DND-41 (cell line): ENCODE data around the gene PARVB.

Source experiments
- ATAC-seq: fragments of 200-7000 bp; cut with Tn5 transposase; 3 replicates; pipeline ENCODE4 v1.9.1; 2021; ENCODE audit warnings: low read depth; ENCODE audit not compliant: insufficient read depth
- DNase-seq: peaks from one replicate; pipeline ENCODE4 v3.0.0-alpha.2; 2020
- H2AFZ ChIP-seq: 2 replicates; pipeline ENCODE4 v1.6.0; 2012; ENCODE audit warnings: low read depth, low read length
- H3K27ac ChIP-seq: 2 replicates; pipeline ENCODE4 v1.5.1; 2012; ENCODE audit warnings: low read length, inconsistent platforms
- H3K27me3 ChIP-seq: fragments of 200-600 bp; sonication (generic); 2 replicates; pipeline ENCODE4 v1.6.0; 2012; ENCODE audit warnings: low read length, mild to moderate bottlenecking, inconsistent platforms; ENCODE audit not compliant: insufficient read depth, poor library complexity
- H3K36me3 ChIP-seq: 2 replicates; pipeline ENCODE4 v1.5.1; 2012; ENCODE audit warnings: low read length, inconsistent platforms; ENCODE audit not compliant: insufficient read depth
- H3K4me1 ChIP-seq: 2 replicates; pipeline ENCODE4 v1.5.1; 2012; ENCODE audit warnings: mild to moderate bottlenecking, low read length; ENCODE audit not compliant: insufficient read depth
- H3K4me2 ChIP-seq: 2 replicates; pipeline ENCODE4 v1.6.0; 2012; ENCODE audit warnings: mild to moderate bottlenecking, moderate library complexity, low read length, inconsistent platforms; ENCODE audit not compliant: insufficient read depth
- H3K4me3 ChIP-seq, 2 experiments: fragments of 200-600 bp in 1 of 2; shearing (Covaris generic) in 1 of 2; 2 replicates each; pipeline ENCODE4 v1.5.1; 2012 to 2016; ENCODE audit warnings: inconsistent platforms in 2 of 2, low read length in 2 of 2, mild to moderate bottlenecking in 2 of 2, low read depth in 1 of 2, moderate library complexity in 1 of 2
- H3K79me2 ChIP-seq: 2 replicates; pipeline ENCODE4 v1.6.0; 2012; ENCODE audit warnings: low read length, inconsistent platforms; ENCODE audit not compliant: insufficient read depth
- H3K9ac ChIP-seq: 2 replicates; pipeline ENCODE4 v1.6.0; 2012; ENCODE audit warnings: low read depth, mild to moderate bottlenecking, inconsistent platforms, low read length, moderate library complexity
- H3K9me3 ChIP-seq: 2 replicates; pipeline ENCODE4 v1.5.1; 2012; ENCODE audit warnings: low read length, moderate library complexity, mild to moderate bottlenecking, inconsistent platforms; ENCODE audit not compliant: insufficient read depth, severe bottlenecking
- H4K20me1 ChIP-seq: 2 replicates; pipeline ENCODE4 v1.6.0; 2012; ENCODE audit warnings: low read length; ENCODE audit not compliant: insufficient read depth
- EZH2 ChIP-seq: IDR thresholded peaks from 3 replicates; pipeline ENCODE4 v1.6.1; 2012; ENCODE audit warnings: borderline replicate concordance, low read depth, mild to moderate bottlenecking, moderate library complexity, low read length, inconsistent platforms; ENCODE audit not compliant: severe bottlenecking
- TF ChIP-seq, protein P1 (sequence below): IDR thresholded peaks from 2 replicates; pipeline ENCODE4 v1.5.1; 2012; ENCODE audit warnings: borderline replicate concordance, low read length, moderate library complexity, mild to moderate bottlenecking; ENCODE audit not compliant: poor library complexity, severe bottlenecking; ENCODE audit errors: extremely low read depth

PARVB gene

GRCh38 chr22:43985532-43985931 is 38.6 kb upstream of the PARVB start:
- ATAC-seq = no peak
- no peak for DNase-seq
- Histone ChIP-seq H3K27me3 (no peaks in the 10 kb centered on the region), H2AFZ (no peak overlapping the region), H3K4me3 (no peak overlapping the region), H3K9me3 (no peaks in the 10 kb centered on the region), H4K20me1 (0 out of 2 replicates have a peak, but pooled peaks cover 4% of the 10 kb centered on the region), H3K27ac (no peak overlapping the region), H3K4me1 (no peaks in the 10 kb centered on the region), H3K9ac (no peak overlapping the region), H3K79me2 (no peaks in the 10 kb centered on the region), H3K36me3 (peaks cover 80% of the 10 kb centered on the region), H3K4me2 (no peak overlapping the region)
- TF ChIP-seq EZH2 = no peak
- TF ChIP-seq, protein P1, sequence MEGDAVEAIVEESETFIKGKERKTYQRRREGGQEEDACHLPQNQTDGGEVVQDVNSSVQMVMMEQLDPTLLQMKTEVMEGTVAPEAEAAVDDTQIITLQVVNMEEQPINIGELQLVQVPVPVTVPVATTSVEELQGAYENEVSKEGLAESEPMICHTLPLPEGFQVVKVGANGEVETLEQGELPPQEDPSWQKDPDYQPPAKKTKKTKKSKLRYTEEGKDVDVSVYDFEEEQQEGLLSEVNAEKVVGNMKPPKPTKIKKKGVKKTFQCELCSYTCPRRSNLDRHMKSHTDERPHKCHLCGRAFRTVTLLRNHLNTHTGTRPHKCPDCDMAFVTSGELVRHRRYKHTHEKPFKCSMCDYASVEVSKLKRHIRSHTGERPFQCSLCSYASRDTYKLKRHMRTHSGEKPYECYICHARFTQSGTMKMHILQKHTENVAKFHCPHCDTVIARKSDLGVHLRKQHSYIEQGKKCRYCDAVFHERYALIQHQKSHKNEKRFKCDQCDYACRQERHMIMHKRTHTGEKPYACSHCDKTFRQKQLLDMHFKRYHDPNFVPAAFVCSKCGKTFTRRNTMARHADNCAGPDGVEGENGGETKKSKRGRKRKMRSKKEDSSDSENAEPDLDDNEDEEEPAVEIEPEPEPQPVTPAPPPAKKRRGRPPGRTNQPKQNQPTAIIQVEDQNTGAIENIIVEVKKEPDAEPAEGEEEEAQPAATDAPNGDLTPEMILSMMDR = no peak

GRCh38 chr22:43988116-43988820 is 35.8 kb upstream of the PARVB start:
- ATAC-seq (no peak), DNase-seq (no peak)
- H3K4me3 ChIP-seq = no peak overlapping the region
- no peak overlapping the region for H3K9ac ChIP-seq
- no peaks in the 10 kb centered on the region for H3K9me3 ChIP-seq
- no peaks in the 10 kb centered on the region for H3K27me3 ChIP-seq
- no peak overlapping the region for H3K27ac ChIP-seq
- no peak overlapping the region for H2AFZ ChIP-seq
- H3K79me2 ChIP-seq = no peaks in the 10 kb centered on the region
- H3K4me1 ChIP-seq = no peaks in the 10 kb centered on the region
- H4K20me1 ChIP-seq = 0 out of 2 replicates have a peak, but pooled peaks cover 4% of the 10 kb centered on the region
- H3K36me3 ChIP-seq = peaks cover 81% of the 10 kb centered on the region
- H3K4me2 ChIP-seq = no peak overlapping the region
- TF ChIP-seq EZH2 = no peak
- TF ChIP-seq, protein P1 = no peak

DNA sequence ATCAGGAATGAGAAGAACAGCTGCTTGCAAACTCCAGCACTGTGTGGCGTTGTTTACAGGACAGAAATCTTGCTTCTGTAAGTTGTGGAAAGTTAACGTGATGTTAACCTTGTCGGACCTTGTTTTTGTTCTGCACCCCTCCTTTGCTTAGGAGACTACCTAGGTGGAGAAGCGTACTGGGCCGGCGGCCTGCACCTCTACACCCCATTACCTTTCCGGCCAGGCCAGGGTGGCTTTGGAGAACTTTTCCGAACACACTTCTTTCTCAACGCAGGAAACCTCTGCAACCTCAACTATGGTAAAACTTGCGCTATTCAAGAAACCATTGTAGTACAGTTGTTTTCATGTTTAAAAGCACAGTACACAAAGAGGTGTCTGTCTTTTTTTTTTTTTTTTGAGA is 35.1 kb upstream of the PARVB start:
- ATAC-seq = no peak

More for the DNA sequence above, 35.1 kb upstream of the PARVB start:
- H3K4me3 ChIP-seq = no peak overlapping the region
- H4K20me1 ChIP-seq = 0 out of 2 replicates have a peak, but pooled peaks cover 6% of the 10 kb centered on the region
- no peaks in the 10 kb centered on the region for H3K9me3 ChIP-seq
- no peak overlapping the region for H2AFZ ChIP-seq
- TF ChIP-seq, protein P1 = no peak
- TF ChIP-seq EZH2 = no peak
- DNase-seq = no peak
- no peak overlapping the region for H3K9ac ChIP-seq
- H3K4me2 ChIP-seq = no peak overlapping the region
- H3K36me3 ChIP-seq = peaks cover 81% of the 10 kb centered on the region
- H3K4me1 ChIP-seq = no peaks in the 10 kb centered on the region
- no peaks in the 10 kb centered on the region for H3K79me2 ChIP-seq
- H3K27me3 ChIP-seq = no peaks in the 10 kb centered on the region
- no peak overlapping the region for H3K27ac ChIP-seq
